H1 (cell line): ENCODE results near the gene MIB1. TPM values are rescaled to one million over a fixed set of nuclear protein-coding genes. Genes with fewer than 3 reads are reported as not detected.

Source experiments
- CTCF ChIA-PET: fragments of 300-600 bp; sonication (Branson Sonifier 250); formaldehyde crosslinking; loops from one replicate; lab custom pipeline; 2021; ENCODE audit not compliant: partially characterized antibody; lab: Charles Lee
- POLR2A ChIA-PET: fragments of 300-600 bp; sonication (Branson Sonifier 250); formaldehyde crosslinking; loops from one replicate; lab custom pipeline; 2021; ENCODE audit warnings: inconsistent platforms; ENCODE audit not compliant: partially characterized antibody; lab: Charles Lee
- DNase-seq, 2 experiments: peaks; one replicate each; pipeline versions ENCODE4 v3.0.0 to v3.0.0-alpha.2; 2010 to 2022; ENCODE audit warnings: low spot score in 2 of 2, low read depth in 1 of 2, mixed read lengths in 1 of 2
- FAIRE-seq: peaks from 2 replicates; lab custom pipeline; 2011; peaks lifted over from hg19 to GRCh38; lab: Jason Lieb, UNC
- H2AFZ ChIP-seq: 2 replicates; pipeline ENCODE4 v1.8.1; 2012; ENCODE audit warnings: low read length, inconsistent platforms
- H2AK5ac ChIP-seq: 2 replicates; pipeline ENCODE4 v1.6.1; 2013; ENCODE audit warnings: low read depth, low read length
- H2BK120ac ChIP-seq: replicated peaks from 2 replicates; pipeline ENCODE3; 2013; ENCODE audit warnings: low read depth, low read length, inconsistent platforms
- H2BK12ac ChIP-seq: 2 replicates; pipeline ENCODE4 v1.6.1; 2013; ENCODE audit warnings: low read depth, low read length
- H2BK15ac ChIP-seq: 2 replicates; pipeline ENCODE4 v1.6.1; 2013; ENCODE audit warnings: low read length
- H2BK20ac ChIP-seq: 2 replicates; pipeline ENCODE4 v1.6.1; 2013; ENCODE audit warnings: low read length
- H2BK5ac ChIP-seq: 2 replicates; pipeline ENCODE4 v1.6.1; 2013; ENCODE audit warnings: low read depth, low read length
- H3K14ac ChIP-seq: 2 replicates; pipeline ENCODE4 v1.6.1; 2013; ENCODE audit warnings: inconsistent platforms; ENCODE audit not compliant: insufficient read length
- H3K18ac ChIP-seq: 2 replicates; pipeline ENCODE4 v1.6.1; 2013; ENCODE audit warnings: low read length; ENCODE audit errors: extremely low read depth
- H3K23ac ChIP-seq: 2 replicates; pipeline ENCODE4 v1.6.1; 2013; ENCODE audit warnings: inconsistent platforms; ENCODE audit not compliant: insufficient read length
- H3K23me2 ChIP-seq: 2 replicates; pipeline ENCODE4 v1.6.1; 2013; ENCODE audit warnings: low read depth, low read length
- H3K27ac ChIP-seq: 2 replicates; pipeline ENCODE4 v1.6.1; 2011; ENCODE audit warnings: low read depth, low read length, inconsistent platforms
- H3K27me3 ChIP-seq, 4 experiments: replicated peaks in 1 of 4; 1 replicate in 1 of 4; 2 replicates in 3 of 4; pipeline versions ENCODE4 v1.6.1 to v1.8.1; 2011 to 2013; ENCODE audit warnings: low read length in 3 of 4, mild to moderate bottlenecking in 3 of 4, inconsistent platforms in 2 of 4, mixed read lengths in 2 of 4, moderate library complexity in 1 of 4; ENCODE audit not compliant: control insufficient read depth in 3 of 4, insufficient read depth in 3 of 4; ENCODE audit errors: extremely low read depth in 1 of 4
- H3K36me3 ChIP-seq, 4 experiments: 2 replicates each; pipeline versions ENCODE4 v1.6.1 to v1.8.1; 2011 to 2013; ENCODE audit warnings: mild to moderate bottlenecking in 4 of 4, low read length in 3 of 4, moderate library complexity in 2 of 4, control low read depth in 1 of 4, inconsistent platforms in 1 of 4; ENCODE audit not compliant: insufficient read depth in 4 of 4, control insufficient read depth in 2 of 4
- H3K4ac ChIP-seq: replicated peaks from 2 replicates; pipeline ENCODE3; 2013; ENCODE audit warnings: low read length, low read depth, mixed read lengths, inconsistent platforms; ENCODE audit not compliant: insufficient read length
- H3K4me1 ChIP-seq, 4 experiments: replicated peaks in 1 of 4; 1 replicate in 1 of 4; 2 replicates in 3 of 4; pipeline versions ENCODE4 v1.6.1 to v1.8.1; 2011 to 2013; ENCODE audit warnings: low read length in 3 of 4, inconsistent platforms in 2 of 4, mixed read lengths in 1 of 4; ENCODE audit not compliant: insufficient read depth in 4 of 4, control insufficient read depth in 3 of 4
- H3K4me2 ChIP-seq, 2 experiments: 2 replicates each; pipeline versions ENCODE4 v1.6.1 to v1.8.1; 2011 to 2013; ENCODE audit warnings: low read depth in 2 of 2, low read length in 2 of 2, control low read depth in 1 of 2, inconsistent platforms in 1 of 2, mild to moderate bottlenecking in 1 of 2; ENCODE audit not compliant: insufficient read depth in 1 of 2
- H3K4me3 ChIP-seq, 4 experiments: fragments of 200-600, 300-600 bp in 1 of 4; sonication (generic), shearing (Covaris generic), sonication (Bioruptor Twin) in 1 of 4; 2 replicates each; pipeline versions ENCODE4 v1.5.1 to v1.8.1; 2011 to 2016; ENCODE audit warnings: low read length in 4 of 4, low read depth in 3 of 4, control low read depth in 2 of 4, inconsistent platforms in 2 of 4, mild to moderate bottlenecking in 2 of 4, mixed read lengths in 1 of 4, moderate library complexity in 1 of 4; ENCODE audit not compliant: insufficient read depth in 2 of 4; ENCODE audit errors: extremely low read depth in 1 of 4
- H3K56ac ChIP-seq: replicated peaks from 2 replicates; pipeline ENCODE3; 2013; ENCODE audit warnings: low read depth, mild to moderate bottlenecking, mixed read lengths, low read length, inconsistent platforms; ENCODE audit not compliant: insufficient read length
- H3K79me1 ChIP-seq: 2 replicates; pipeline ENCODE4 v1.6.1; 2013; ENCODE audit warnings: low read depth, low read length, control low read depth
- H3K79me2 ChIP-seq, 2 experiments: 2 replicates each; pipeline versions ENCODE4 v1.6.1 to v1.8.1; 2012 to 2013; ENCODE audit warnings: low read length in 2 of 2, mild to moderate bottlenecking in 2 of 2, inconsistent platforms in 1 of 2; ENCODE audit not compliant: insufficient read depth in 2 of 2, control insufficient read depth in 1 of 2
- H3K9ac ChIP-seq, 4 experiments: replicated peaks in 1 of 4; 1 replicate in 1 of 4; 2 replicates in 3 of 4; pipeline versions ENCODE4 v1.6.1 to v1.8.1; 2011 to 2013; ENCODE audit warnings: low read depth in 3 of 4, low read length in 3 of 4, control low read depth in 2 of 4, mild to moderate bottlenecking in 2 of 4, moderate library complexity in 2 of 4, inconsistent platforms in 1 of 4; ENCODE audit errors: extremely low read depth in 1 of 4
- H3K9me3 ChIP-seq, 2 experiments: 2 replicates each; pipeline versions ENCODE4 v1.6.1 to v1.8.1; 2012 to 2013; ENCODE audit warnings: mild to moderate bottlenecking in 2 of 2, moderate library complexity in 2 of 2, control low read depth in 1 of 2, inconsistent platforms in 1 of 2, low read depth in 1 of 2, low read length in 1 of 2, mixed read lengths in 1 of 2; ENCODE audit not compliant: insufficient read depth in 2 of 2
- H4K20me1 ChIP-seq, 2 experiments: replicated peaks in 1 of 2; 2 replicates each; pipeline versions ENCODE3 to v1.8.1; 2011 to 2013; ENCODE audit warnings: inconsistent platforms in 2 of 2, low read length in 2 of 2, mild to moderate bottlenecking in 1 of 2; ENCODE audit not compliant: insufficient read depth in 2 of 2, control insufficient read depth in 1 of 2
- H4K5ac ChIP-seq: 2 replicates; pipeline ENCODE4 v1.6.1; 2013; ENCODE audit warnings: low read length, low read depth, mixed read lengths, inconsistent platforms; ENCODE audit not compliant: insufficient read length
- H4K8ac ChIP-seq: 2 replicates; pipeline ENCODE4 v1.8.0; 2013; ENCODE audit warnings: mild to moderate bottlenecking, moderate library complexity, low read length, inconsistent platforms; ENCODE audit not compliant: insufficient read depth; ENCODE audit errors: extremely low read depth
- H4K91ac ChIP-seq: replicated peaks from 2 replicates; pipeline ENCODE3; 2013; ENCODE audit warnings: low read length, mixed read lengths, inconsistent platforms; ENCODE audit not compliant: insufficient read length
- BACH1 ChIP-seq: IDR thresholded peaks from 2 replicates; pipeline ENCODE4 v1.6.1; 2012; ENCODE audit warnings: low read length, improper control_type of control experiment
- E2F6 ChIP-seq: IDR thresholded peaks from 2 replicates; pipeline ENCODE4 v1.6.1; 2012; ENCODE audit warnings: inconsistent platforms
- EGR1 ChIP-seq: IDR thresholded peaks from 2 replicates; pipeline ENCODE4 v1.6.1; 2011; ENCODE audit warnings: low read depth, low read length, borderline replicate concordance
- EP300 ChIP-seq, 2 experiments: IDR thresholded peaks; 1 replicate in 1 of 2; 2 replicates in 1 of 2; pipeline ENCODE4 v1.6.1; 2011 to 2012; ENCODE audit warnings: low read depth in 2 of 2, low read length in 2 of 2, mild to moderate bottlenecking in 2 of 2, borderline replicate concordance in 1 of 2, inconsistent platforms in 1 of 2, moderate library complexity in 1 of 2
- EZH2 ChIP-seq: fragments of 200-600 bp; sonication (generic); IDR thresholded peaks from 2 replicates; pipeline ENCODE4 v1.7.1; 2012; ENCODE audit warnings: low read depth, mild to moderate bottlenecking, moderate library complexity, low read length, inconsistent platforms; ENCODE audit not compliant: severe bottlenecking
- FOSL1 ChIP-seq: IDR thresholded peaks from 2 replicates; pipeline ENCODE4 v1.6.1; 2011; ENCODE audit warnings: mild to moderate bottlenecking, low read depth, low read length, moderate library complexity; ENCODE audit not compliant: insufficient read depth
- HDAC6 ChIP-seq: IDR thresholded peaks from one replicate; pipeline ENCODE4 v1.7.1; 2012; ENCODE audit warnings: low read depth, mild to moderate bottlenecking, inconsistent platforms, low read length, moderate library complexity
- SP4 ChIP-seq: IDR thresholded peaks from 2 replicates; pipeline ENCODE4 v1.6.1; 2012; ENCODE audit warnings: low read length, inconsistent platforms
- TAF7 ChIP-seq: optimal IDR thresholded peaks from 2 replicates; pipeline ENCODE3; 2011; ENCODE audit warnings: low read depth, mild to moderate bottlenecking, inconsistent platforms, low read length, moderate library complexity, borderline replicate concordance
- WGBS, 2 experiments: shearing (Covaris generic) in 1 of 2; methylation state at CpG; one replicate each; pipeline versions ENCODE4 v1.1.6 to v1.1.7; 2013 to 2015; ENCODE audit warnings: low lambda C conversion rate in 2 of 2, mixed read lengths in 2 of 2, inconsistent platforms in 1 of 2, low coverage in 1 of 2, missing lambda C conversion rate in 1 of 2; ENCODE audit not compliant: insufficient replicate concordance in 2 of 2, insufficient coverage in 1 of 2, insufficient read length in 1 of 2; ENCODE audit errors: extremely low coverage in 1 of 2, missing lambda C conversion rate in 1 of 2; 5-methylcytosine and 5-hydroxymethylcytosine counted together
- polyA plus RNA-seq, 7 experiments: library from polyadenylated mRNA; depleted of rRNA in 3 of 7; stranded (reverse) in 5 of 7; unstranded in 2 of 7; fragments of >200 nt in 5 of 7; fragments of 200-250 nt in 2 of 7; gene quantifications; 1 replicate in 5 of 7; 2 replicates in 1 of 7; 4 replicates in 1 of 7; pipeline versions ENCODE4 v1.2.1 to v1.2.3, GENCODE V29; 2011 to 2013; ENCODE audit warnings: missing spikeins in 2 of 7, mixed read lengths in 2 of 7
- total RNA-seq: library from RNA; stranded (reverse); fragmentation: NEBNext Ultra II Directional; extraction: Animal tissue kit (Norgen Biotek cat#: 25700); gene quantifications from 2 replicates; pipeline ENCODE4 v1.2.1, GENCODE V29; 2021

MIB1 gene
- total and polyA plus RNA-seq, 2 of the 8 experiments (the other 6 are each of a cell fraction or from before 2014, with no cell fraction given), result 8.2 to 60.3 TPM

- Histone ChIP-seq H3K4me1 (peaks cover 0 to 12% (median 0%) of the 10 kb centered on the region in 4 experiments; a peak in 2 of 7 replicates), H2AK5ac (no peak overlapping the region), H3K14ac (no peak overlapping the region), H2AFZ (no peak overlapping the region), H3K27ac (no peak overlapping the region), H3K4me2 (peak overlapping the region in 1 of 2 experiments; percentile 32; a peak in 1 of 4 replicates), H3K9ac (no peak overlapping the region), H3K36me3 (no peaks in the 10 kb centered on the region), H2BK20ac (no peak overlapping the region), H3K27me3 (no peaks in the 10 kb centered on the region), H2BK120ac (no peak overlapping the region), H2BK12ac (no peak overlapping the region), H4K20me1 (peaks cover 23% of the 10 kb centered on the region in 2 experiments), H3K79me2 (peaks cover 15 to 98% of the 10 kb centered on the region in 2 experiments), H3K4me3 (no peak overlapping the region), H3K79me1 (peaks cover 4% of the 10 kb centered on the region; the same call in 1 of the 2 replicates), H3K23ac (no peak overlapping the region), H2BK5ac (no peak overlapping the region), H2BK15ac (no peak overlapping the region)
- WGBS, 2 experiments, result 72% methylated on average over 2 of the region's 2 CpGs; no CpG with 5 or more reads in 1 of the 2 experiments
- ChIA-PET CTCF (interaction anchor here (1.2 to 1.6 kb wide), 3 partner anchors 11 to 137 kb away, joined by 3 to 4 read pairs (median 3); no protein-coding TSS in a partner anchor), POLR2A (no interaction called here)
- FAIRE-seq, result no peak
- no peak for TF ChIP-seq EGR1
- no peak for TF ChIP-seq FOSL1
- TF ChIP-seq EP300 (IDR thresholded peaks at IDR 0.05; ENCODE audit: borderline replicate concordance in 1 of 2, low read depth in 2 of 2, low read length in 2 of 2), result no peak
- TF ChIP-seq EZH2, result no peak
- TF ChIP-seq BACH1, result no peak
- TF ChIP-seq E2F6, result no peak
- no peak for TF ChIP-seq TAF7
- no peak for TF ChIP-seq HDAC6
- no peak for TF ChIP-seq SP4
- TF ChIP-seq, all 59 proteins: peak for 0
- DNase-seq, result no peak
- Histone ChIP-seq H3K23me2 (no peaks in the 10 kb centered on the region), H4K8ac (no peak overlapping the region), H3K56ac (no peak overlapping the region), H3K18ac (no peak overlapping the region), H3K4ac (no peak overlapping the region), H4K5ac (no peak overlapping the region), H4K91ac (no peak overlapping the region), H3K9me3 (no peaks in the 10 kb centered on the region)
Measured at GRCh38 chr18:21747268-21747667, 6.7 kb downstream of the MIB1 start.
